SK-N-SH (cell line): ENCODE measurements around the gene HYAL3. TPM values are rescaled to one million over a fixed set of nuclear protein-coding genes. Genes with fewer than 3 reads are reported as not detected.

Experiments
- CTCF ChIA-PET: fragments of 300-600, 350-600 bp; formaldehyde crosslinking; extraction: SDS; loops from one replicate; lab custom pipeline; 2021; lab: Yijun Ruan, JAX
- POLR2A ChIA-PET: fragments of 350-600 bp; sonication (Branson Sonifier 250); formaldehyde crosslinking; extraction: SDS; loops from one replicate; lab custom pipeline; 2020; ENCODE audit warnings: antibody characterized with exemption, inconsistent platforms; lab: Yijun Ruan, JAX
- DNase-seq: peaks from one replicate; pipeline ENCODE4 v3.0.0; 2012
- H2AFZ ChIP-seq: fragments of 200-600 bp; sonication (generic); 2 replicates; pipeline ENCODE4 v1.8.1; 2016; ENCODE audit warnings: antibody characterized with exemption, mild to moderate bottlenecking, low read depth
- H3F3A ChIP-seq: fragments of 200-600 bp; sonication (generic); replicated peaks from 2 replicates; pipeline ENCODE3; 2016; ENCODE audit warnings: antibody characterized with exemption, mild to moderate bottlenecking; ENCODE audit not compliant: insufficient read depth
- H3K27ac ChIP-seq, 2 experiments: fragments of 200-500 bp in 1 of 2; fragments of 200-600 bp in 1 of 2; sonication (Bioruptor generic) in 1 of 2; sonication (generic), shearing (Covaris generic) in 1 of 2; 2 replicates each; pipeline versions ENCODE4 v1.5.1 to v1.6.1; 2014 to 2016; ENCODE audit warnings: low read depth in 2 of 2, inconsistent platforms in 1 of 2, low read length in 1 of 2, mild to moderate bottlenecking in 1 of 2, mixed read lengths in 1 of 2
- H3K27me3 ChIP-seq: fragments of 200-600 bp; sonication (generic), shearing (Covaris generic); 2 replicates; pipeline ENCODE4 v1.6.1; 2016; ENCODE audit warnings: mixed run types; ENCODE audit not compliant: insufficient read depth
- H3K36me3 ChIP-seq, 2 experiments: fragments of 200-500 bp in 1 of 2; fragments of 200-600 bp in 1 of 2; sonication (Bioruptor generic) in 1 of 2; sonication (generic) in 1 of 2; replicated peaks in 1 of 2; 2 replicates each; pipeline versions ENCODE3 to v1.5.1; 2014 to 2016; ENCODE audit warnings: low read length in 1 of 2, mild to moderate bottlenecking in 1 of 2; ENCODE audit not compliant: insufficient read depth in 2 of 2, control insufficient read depth in 1 of 2
- H3K4me1 ChIP-seq, 2 experiments: fragments of 200-500 bp in 1 of 2; fragments of 200-600 bp in 1 of 2; sonication (Bioruptor generic) in 1 of 2; sonication (generic), shearing (Covaris generic) in 1 of 2; 2 replicates each; pipeline versions ENCODE4 v1.5.1 to v1.6.1; 2014 to 2016; ENCODE audit warnings: low read depth in 1 of 2, low read length in 1 of 2, mixed run types in 1 of 2; ENCODE audit not compliant: insufficient read depth in 2 of 2, control insufficient read depth in 1 of 2
- H3K4me2 ChIP-seq: fragments of 200-600 bp; sonication (generic), shearing (Covaris generic); 2 replicates; pipeline ENCODE4 v1.6.1; 2017; ENCODE audit warnings: mixed run types
- H3K4me3 ChIP-seq, 2 experiments: fragments of 200-500 bp in 1 of 2; fragments of 200-600 bp in 1 of 2; sonication (Bioruptor generic) in 1 of 2; sonication (generic), shearing (Covaris generic) in 1 of 2; 2 replicates each; pipeline versions ENCODE4 v1.5.1 to v1.8.1; 2014 to 2016; ENCODE audit warnings: low read depth in 2 of 2, inconsistent platforms in 1 of 2, low read length in 1 of 2, mild to moderate bottlenecking in 1 of 2, mixed read lengths in 1 of 2, moderate library complexity in 1 of 2
- H3K79me2 ChIP-seq: fragments of 200-600 bp; sonication (generic); 2 replicates; pipeline ENCODE4 v1.8.1; 2017; ENCODE audit warnings: mild to moderate bottlenecking; ENCODE audit not compliant: insufficient read depth
- H3K9ac ChIP-seq: fragments of 200-600 bp; sonication (generic); 2 replicates; pipeline ENCODE4 v1.6.1; 2017; ENCODE audit warnings: mixed run types
- H3K9me2 ChIP-seq: fragments of 200-600 bp; sonication (generic); 2 replicates; pipeline ENCODE4 v1.6.1; 2017; ENCODE audit warnings: mixed run types
- H3K9me3 ChIP-seq: fragments of 200-600 bp; sonication (generic); 2 replicates; pipeline ENCODE4 v1.6.1; 2017; ENCODE audit warnings: mixed run types, mild to moderate bottlenecking, moderate library complexity
- H4K20me1 ChIP-seq: fragments of 200-600 bp; sonication (generic); 2 replicates; pipeline ENCODE4 v1.6.1; 2017; ENCODE audit warnings: mild to moderate bottlenecking, mixed run types; ENCODE audit not compliant: insufficient read depth
- CHD2 ChIP-seq: fragments of 150-350 bp; IDR thresholded peaks from 2 replicates; pipeline ENCODE4 v1.6.1; 2018; ENCODE audit warnings: low read length; ENCODE audit not compliant: partially characterized antibody
- CTCF ChIP-seq: fragments of 200-600 bp; sonication (generic); IDR thresholded peaks from 2 replicates; pipeline ENCODE4 v1.6.1; 2017; ENCODE audit warnings: antibody characterized with exemption, mild to moderate bottlenecking, moderate library complexity
- FOSL2 ChIP-seq: IDR thresholded peaks from 2 replicates; pipeline ENCODE4 v1.4.0; 2012; ENCODE audit warnings: low read depth, mild to moderate bottlenecking, moderate library complexity, borderline replicate concordance
- FOXJ3 ChIP-seq: sonication (generic); formaldehyde crosslinking; IDR thresholded peaks from 2 replicates; pipeline ENCODE4 v1.5.1; 2020; ENCODE audit warnings: mild to moderate bottlenecking, missing genetic modification reagents
- GABPA ChIP-seq: IDR thresholded peaks from 2 replicates; pipeline ENCODE4 v1.4.0; 2012; ENCODE audit warnings: low read depth, mild to moderate bottlenecking
- IRF3 ChIP-seq: fragments of 150-350 bp; IDR thresholded peaks from 2 replicates; pipeline ENCODE4 v1.6.1; 2016; ENCODE audit warnings: mild to moderate bottlenecking, low read depth, low read length
- JUND ChIP-seq: IDR thresholded peaks from 2 replicates; pipeline ENCODE4 v1.4.0; 2012
- NFIC ChIP-seq: IDR thresholded peaks from 2 replicates; pipeline ENCODE4 v1.4.0; 2012; ENCODE audit warnings: borderline replicate concordance
- RAD21 ChIP-seq: IDR thresholded peaks from 2 replicates; pipeline ENCODE4 v1.6.1; 2012; ENCODE audit warnings: mild to moderate bottlenecking, low read length
- SIN3A ChIP-seq: IDR thresholded peaks from 2 replicates; pipeline ENCODE4 v1.6.1; 2012; ENCODE audit warnings: low read depth, mild to moderate bottlenecking, low read length, moderate library complexity, borderline replicate concordance
- SMC3 ChIP-seq: IDR thresholded peaks from 2 replicates; pipeline ENCODE4 v1.6.1; 2012; ENCODE audit warnings: low read depth, low read length, improper control_type of control experiment
- TCF12 ChIP-seq: IDR thresholded peaks from 2 replicates; pipeline ENCODE4 v1.4.0; 2012
- USF1 ChIP-seq: IDR thresholded peaks from 2 replicates; pipeline ENCODE4 v1.4.0; 2012; ENCODE audit warnings: low read depth, borderline replicate concordance
- USF2 ChIP-seq: fragments of 150-350 bp; IDR thresholded peaks from 2 replicates; pipeline ENCODE4 v1.6.1; 2017; ENCODE audit warnings: antibody characterized with exemption, low read length, low read depth, borderline replicate concordance
- ZBTB33 ChIP-seq: IDR thresholded peaks from 2 replicates; pipeline ENCODE4 v1.4.0; 2012; ENCODE audit warnings: low read depth, borderline replicate concordance
- WGBS: methylation state at CpG from one replicate; pipeline ENCODE4 v1.1.6; 2017; ENCODE audit warnings: low lambda C conversion rate; 5-methylcytosine and 5-hydroxymethylcytosine counted together
- polyA plus RNA-seq, 3 experiments: library from polyadenylated mRNA; depleted of rRNA; stranded (reverse); fragments of >200 nt; gene quantifications; 2 replicates each; pipeline ENCODE4 v1.2.3, GENCODE V29; 2012

HYAL3 gene
- polyA plus RNA-seq, 1 of the 3 experiments (the other 2 are of a cell fraction), result 7.8 TPM

- Histone ChIP-seq H3K4me3 (no peak overlapping the region; a peak in 1 of 4 replicates), H3K9ac (no peak overlapping the region), H3K27ac (no peak overlapping the region), H4K20me1 (peaks cover 28% of the 10 kb centered on the region), H3K9me3 (no peaks in the 10 kb centered on the region), H3K27me3 (no peaks in the 10 kb centered on the region), H3F3A (peaks cover 34% of the 10 kb centered on the region), H3K79me2 (peaks cover 39% of the 10 kb centered on the region), H2AFZ (no peak overlapping the region), H3K36me3 (peaks cover 23 to 46% of the 10 kb centered on the region in 2 experiments), H3K4me1 (peaks cover 15 to 19% of the 10 kb centered on the region in 2 experiments; a peak in 2 of 4 replicates), H3K4me2 (no peak overlapping the region), H3K9me2 (no peaks in the 10 kb centered on the region)
- ChIA-PET CTCF (interaction anchor here (0.6 to 61.6 kb wide), 11 partner anchors 9 to 92 kb away, joined by 3 to 1375 read pairs (median 4); partner anchors contain the start of genes GNAI2, GNAT1 and SEMA3B), POLR2A (no interaction called here)
- DNase-seq, result peak; percentile 65
- WGBS, result 93% methylated on average over 20 of the region's 20 CpGs
- TF ChIP-seq RAD21 (peak; percentile 54), GABPA (no peak), SIN3A (no peak), CTCF (peak; percentile 70), SMC3 (peak; percentile 36; the same call in 1 of the 2 replicates)
These were observed 42.0 kb downstream of the HYAL3 start for GRCh38 chr3:50256978-50257890.

- Histone ChIP-seq H3F3A (peaks cover 30% of the 10 kb centered on the region), H3K9me3 (no peaks in the 10 kb centered on the region), H3K4me1 (peaks cover 6% of the 10 kb centered on the region in 2 experiments; a peak in 1 of 4 replicates), H3K27ac (no peak overlapping the region; a peak in 1 of 4 replicates), H3K36me3 (peaks cover 27 to 53% of the 10 kb centered on the region in 2 experiments), H3K9me2 (no peaks in the 10 kb centered on the region), H3K4me2 (no peak overlapping the region), H3K79me2 (peaks cover 47% of the 10 kb centered on the region), H3K4me3 (no peak overlapping the region), H2AFZ (no peak overlapping the region), H4K20me1 (peaks cover 48% of the 10 kb centered on the region), H3K27me3 (no peaks in the 10 kb centered on the region), H3K9ac (no peak overlapping the region)
- POLR2A ChIA-PET, result no interaction called here
- 100% methylated on average over 2 of the region's 9 CpGs for whole genome bisulfite sequencing
- no peak for DNase-seq
- CTCF ChIA-PET, result interaction anchor here (0.7 to 61.6 kb wide), 4 partner anchors 8 to 69 kb away, joined by 3 to 1375 read pairs (median 306); partner anchors contain the start of genes GNAI2 and GNAT1
- no peak for TF ChIP-seq USF1
- no peak for TF ChIP-seq CHD2
- TF ChIP-seq IRF3, result no peak
- no peak for TF ChIP-seq ZBTB33
- no peak for TF ChIP-seq USF2
- TF ChIP-seq JUND, result no peak
- TF ChIP-seq TCF12, result no peak
- TF ChIP-seq FOXJ3 (CRISPR knock-in tag), result no peak
- no peak for TF ChIP-seq NFIC
- no peak for TF ChIP-seq FOSL2
These were observed 44.0 kb downstream of the HYAL3 start for GRCh38 chr3:50255251-50255615.
